Astrocyte (in vitro differentiated cells and primary cell): ENCODE data around the gene B9D1. TPM values are rescaled to one million over a fixed set of nuclear protein-coding genes. Genes with fewer than 3 reads are reported as not detected.

Experiments
- DNase-seq: peaks from one replicate; pipeline ENCODE4 v3.0.0-alpha.2; 2010; ENCODE audit warnings: low read depth
- FAIRE-seq: peaks from 2 replicates; lab custom pipeline; 2011; peaks lifted over from hg19 to GRCh38; lab: Jason Lieb, UNC
- H2AFZ ChIP-seq: 2 replicates; pipeline ENCODE4 v1.6.0; 2012; ENCODE audit warnings: low read depth, low read length, inconsistent platforms
- H3K27ac ChIP-seq: 2 replicates; pipeline ENCODE4 v1.5.1; 2011; ENCODE audit warnings: low read depth, low read length, inconsistent platforms
- H3K27me3 ChIP-seq: 2 replicates; pipeline ENCODE4 v1.6.0; 2011; ENCODE audit warnings: low read length, inconsistent platforms; ENCODE audit not compliant: insufficient read depth
- H3K36me3 ChIP-seq: 2 replicates; pipeline ENCODE4 v1.5.1; 2011; ENCODE audit warnings: low read length, inconsistent platforms; ENCODE audit not compliant: insufficient read depth
- H3K4me1 ChIP-seq: 2 replicates; pipeline ENCODE4 v1.5.1; 2011; ENCODE audit warnings: low read length, inconsistent platforms; ENCODE audit not compliant: insufficient read depth
- H3K4me2 ChIP-seq: 2 replicates; pipeline ENCODE4 v1.6.0; 2012; ENCODE audit warnings: low read length, inconsistent platforms
- H3K4me3 ChIP-seq: 2 replicates; pipeline ENCODE4 v1.5.1; 2011; ENCODE audit warnings: low read depth, mild to moderate bottlenecking, low read length, inconsistent platforms; ENCODE audit not compliant: insufficient read depth
- H3K79me2 ChIP-seq: 2 replicates; pipeline ENCODE4 v1.6.0; 2012; ENCODE audit warnings: mild to moderate bottlenecking, low read length, inconsistent platforms; ENCODE audit not compliant: insufficient read depth
- H3K9ac ChIP-seq: 2 replicates; pipeline ENCODE4 v1.6.0; 2012; ENCODE audit warnings: mild to moderate bottlenecking, low read length, inconsistent platforms
- H3K9me3 ChIP-seq: 2 replicates; pipeline ENCODE4 v1.5.1; 2012; ENCODE audit warnings: low read depth, mild to moderate bottlenecking, low read length, inconsistent platforms; ENCODE audit not compliant: insufficient read depth
- H4K20me1 ChIP-seq: 2 replicates; pipeline ENCODE4 v1.6.0; 2012; ENCODE audit warnings: low read length, inconsistent platforms; ENCODE audit not compliant: insufficient read depth
- H3K27ac Mint-ChIP-seq: one replicate; pipeline ENCODE4 v1.8.0; 2021; ENCODE audit warnings: mild to moderate bottlenecking, mixed read lengths; ENCODE audit not compliant: unreplicated experiment
- H3K27me3 Mint-ChIP-seq: one replicate; pipeline ENCODE4 v1.8.0; 2021; ENCODE audit warnings: low read depth, mixed read lengths; ENCODE audit not compliant: unreplicated experiment
- H3K36me3 Mint-ChIP-seq: one replicate; pipeline ENCODE4 v1.8.0; 2021; ENCODE audit warnings: low read depth, mixed read lengths; ENCODE audit not compliant: unreplicated experiment
- H3K4me1 Mint-ChIP-seq: one replicate; pipeline ENCODE4 v1.8.0; 2021; ENCODE audit warnings: low read depth, mixed read lengths; ENCODE audit not compliant: unreplicated experiment
- H3K4me3 Mint-ChIP-seq: one replicate; pipeline ENCODE4 v1.8.0; 2021; ENCODE audit warnings: mild to moderate bottlenecking, moderate library complexity, mixed read lengths; ENCODE audit not compliant: unreplicated experiment
- H3K9me3 Mint-ChIP-seq: one replicate; pipeline ENCODE4 v1.8.0; 2021; ENCODE audit warnings: mild to moderate bottlenecking, mixed read lengths; ENCODE audit not compliant: unreplicated experiment
- EZH2 ChIP-seq: IDR thresholded peaks from 2 replicates; pipeline ENCODE4 v1.6.1; 2012; ENCODE audit warnings: mild to moderate bottlenecking, low read length, inconsistent platforms; ENCODE audit not compliant: insufficient read depth
- total RNA-seq: library from RNA; stranded (reverse); gene quantifications from 2 replicates; pipeline ENCODE4 v1.2.1, GENCODE V29; 2021
- TF ChIP-seq, protein P1 (sequence below): IDR thresholded peaks from 2 replicates; pipeline ENCODE4 v1.5.1; 2011; ENCODE audit warnings: low read depth, mild to moderate bottlenecking, inconsistent platforms, low read length, moderate library complexity; ENCODE audit not compliant: insufficient read depth

Gene B9D1
- total RNA-seq, 1 donor from 2014 or later: 10.2 TPM

DNA sequence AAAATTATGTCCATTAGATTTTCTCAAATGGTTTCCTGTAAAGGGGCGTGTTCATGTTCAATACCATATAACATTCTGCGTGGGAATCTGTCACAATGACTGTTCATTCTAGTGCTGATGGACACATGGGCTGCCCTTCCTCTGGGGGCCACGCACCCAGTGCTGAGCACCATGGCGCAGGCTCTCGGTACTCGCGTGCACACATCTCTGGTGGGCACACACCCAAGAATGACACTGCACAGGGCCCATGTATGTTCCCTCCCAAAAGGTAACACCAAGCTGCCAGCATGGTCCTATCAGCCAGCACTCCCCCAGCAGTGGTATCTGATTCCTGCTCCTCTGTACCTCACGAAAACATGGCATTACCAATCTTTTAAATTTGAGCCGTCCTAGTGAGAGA, 13.7 kb downstream of the B9D1 start:
- Histone ChIP-seq H3K4me2 (no peak overlapping the region), H3K27ac (no peak overlapping the region), H3K9me3 (no peaks in the 10 kb centered on the region), H3K36me3 (no peaks in the 10 kb centered on the region), H3K79me2 (no peaks in the 10 kb centered on the region), H3K4me3 (no peak overlapping the region), H3K27me3 (no peaks in the 10 kb centered on the region), H3K4me1 (peaks cover 25% of the 10 kb centered on the region), H4K20me1 (no peaks in the 10 kb centered on the region), H3K9ac (no peak overlapping the region), H2AFZ (no peak overlapping the region)
- Mint-ChIP-seq H3K4me3 (no peak overlapping the region), H3K36me3 (peaks cover 2% of the 10 kb centered on the region), H3K27me3 (no peaks in the 10 kb centered on the region), H3K27ac (no peak overlapping the region), H3K9me3 (no peaks in the 10 kb centered on the region), H3K4me1 (peaks cover 9% of the 10 kb centered on the region)
- DNase-seq: no peak
- TF ChIP-seq, protein P1, sequence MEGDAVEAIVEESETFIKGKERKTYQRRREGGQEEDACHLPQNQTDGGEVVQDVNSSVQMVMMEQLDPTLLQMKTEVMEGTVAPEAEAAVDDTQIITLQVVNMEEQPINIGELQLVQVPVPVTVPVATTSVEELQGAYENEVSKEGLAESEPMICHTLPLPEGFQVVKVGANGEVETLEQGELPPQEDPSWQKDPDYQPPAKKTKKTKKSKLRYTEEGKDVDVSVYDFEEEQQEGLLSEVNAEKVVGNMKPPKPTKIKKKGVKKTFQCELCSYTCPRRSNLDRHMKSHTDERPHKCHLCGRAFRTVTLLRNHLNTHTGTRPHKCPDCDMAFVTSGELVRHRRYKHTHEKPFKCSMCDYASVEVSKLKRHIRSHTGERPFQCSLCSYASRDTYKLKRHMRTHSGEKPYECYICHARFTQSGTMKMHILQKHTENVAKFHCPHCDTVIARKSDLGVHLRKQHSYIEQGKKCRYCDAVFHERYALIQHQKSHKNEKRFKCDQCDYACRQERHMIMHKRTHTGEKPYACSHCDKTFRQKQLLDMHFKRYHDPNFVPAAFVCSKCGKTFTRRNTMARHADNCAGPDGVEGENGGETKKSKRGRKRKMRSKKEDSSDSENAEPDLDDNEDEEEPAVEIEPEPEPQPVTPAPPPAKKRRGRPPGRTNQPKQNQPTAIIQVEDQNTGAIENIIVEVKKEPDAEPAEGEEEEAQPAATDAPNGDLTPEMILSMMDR: no peak
- TF ChIP-seq EZH2: no peak
- FAIRE-seq: no peak

DNA sequence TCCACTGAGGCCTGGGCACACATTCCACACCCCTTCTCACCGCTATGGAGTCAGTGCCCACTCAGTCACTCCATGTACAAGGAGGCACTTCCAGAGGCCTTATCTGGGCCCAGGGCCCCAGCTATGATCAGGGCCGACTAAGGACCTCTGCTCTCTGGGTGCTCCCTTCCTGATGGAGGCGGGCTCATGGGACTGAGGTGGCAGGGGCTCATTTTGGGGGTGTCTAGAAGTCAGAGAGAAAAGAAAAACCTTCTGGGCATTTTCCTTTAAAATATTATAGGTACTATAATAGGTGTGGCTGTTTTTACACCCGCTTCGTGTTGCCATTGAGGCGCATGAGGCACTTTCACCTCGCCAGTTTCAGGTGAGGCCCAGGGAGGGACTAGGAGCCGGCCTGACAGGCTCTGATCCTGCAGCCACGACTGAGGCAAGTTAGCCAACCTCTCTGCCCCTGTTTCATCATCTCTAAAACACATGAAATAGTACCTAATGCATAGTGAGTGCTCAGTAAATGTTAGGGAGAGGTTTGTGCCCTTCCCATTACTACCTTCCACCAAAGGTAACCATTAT, 14.4 kb downstream of the B9D1 start:
- H2AFZ ChIP-seq: no peak overlapping the region
- H3K27me3 ChIP-seq: no peaks in the 10 kb centered on the region
- H3K27ac Mint-ChIP-seq: no peak overlapping the region
- no peak for TF ChIP-seq EZH2
- TF ChIP-seq, protein P1: no peak
- H3K36me3 ChIP-seq: no peaks in the 10 kb centered on the region
- H3K27ac ChIP-seq: no peak overlapping the region
- no peak overlapping the region for H3K4me3 Mint-ChIP-seq
- no peak overlapping the region for H3K4me3 ChIP-seq
- H3K36me3 Mint-ChIP-seq: peaks cover 2% of the 10 kb centered on the region
- no peaks in the 10 kb centered on the region for H3K9me3 ChIP-seq
- FAIRE-seq: no peak
- H4K20me1 ChIP-seq: no peaks in the 10 kb centered on the region
- peaks cover 25% of the 10 kb centered on the region for H3K4me1 ChIP-seq
- peaks cover 9% of the 10 kb centered on the region for H3K4me1 Mint-ChIP-seq
- DNase-seq: no peak
- H3K9me3 Mint-ChIP-seq: no peaks in the 10 kb centered on the region
- no peak overlapping the region for H3K9ac ChIP-seq
- no peaks in the 10 kb centered on the region for H3K79me2 ChIP-seq
- no peak overlapping the region for H3K4me2 ChIP-seq
- no peaks in the 10 kb centered on the region for H3K27me3 Mint-ChIP-seq

DNA sequence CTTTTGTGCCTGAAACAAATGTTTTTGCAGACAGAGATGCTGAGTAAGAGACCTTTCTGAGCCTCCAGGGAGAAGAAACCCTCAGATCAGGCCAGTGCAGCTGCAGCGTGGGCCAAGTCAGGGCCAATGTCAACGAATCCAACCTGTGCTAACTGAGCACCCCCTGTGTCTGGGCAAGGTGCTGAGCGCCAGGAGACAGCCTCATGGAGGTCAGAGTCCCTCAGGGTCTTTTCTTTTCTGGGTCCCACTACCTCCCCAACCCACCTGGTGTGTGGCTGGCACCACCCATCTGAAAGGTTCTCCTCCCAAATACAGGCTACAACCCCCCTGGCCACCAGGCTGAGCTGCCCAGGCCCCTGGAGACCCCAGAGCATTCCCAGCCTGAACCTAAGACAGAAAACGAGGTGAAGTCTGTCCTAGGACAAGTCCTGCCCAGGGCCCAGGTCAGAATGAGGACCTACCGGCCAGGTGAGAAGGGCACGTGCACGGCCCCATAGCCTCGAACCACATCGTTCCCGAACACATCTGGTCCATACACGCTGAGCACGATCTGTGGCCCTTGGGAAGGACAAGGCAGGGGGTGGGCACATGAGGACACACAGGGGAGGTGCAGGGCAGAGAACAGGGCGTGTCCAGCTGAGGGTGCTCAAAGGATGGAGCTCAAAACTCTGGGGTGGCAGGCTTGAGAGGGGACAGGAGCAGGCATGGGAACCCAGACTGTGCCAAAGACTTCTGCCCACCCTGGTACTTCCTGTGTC, 15.0 kb downstream of the B9D1 start:
- Histone ChIP-seq H3K9me3 (no peaks in the 10 kb centered on the region), H3K27ac (peak overlapping the region; percentile 77), H2AFZ (no peak overlapping the region), H3K4me2 (peak overlapping the region; percentile 64), H3K4me3 (no peak overlapping the region), H3K79me2 (no peaks in the 10 kb centered on the region), H3K4me1 (peaks cover 25% of the 10 kb centered on the region), H4K20me1 (no peaks in the 10 kb centered on the region), H3K36me3 (no peaks in the 10 kb centered on the region), H3K9ac (peak overlapping the region; percentile 65), H3K27me3 (no peaks in the 10 kb centered on the region)
- Mint-ChIP-seq H3K4me1 (peaks cover 9% of the 10 kb centered on the region), H3K4me3 (peak overlapping the region; percentile 4), H3K36me3 (peaks cover 2% of the 10 kb centered on the region), H3K27ac (peak overlapping the region; percentile 67), H3K27me3 (no peaks in the 10 kb centered on the region), H3K9me3 (no peaks in the 10 kb centered on the region)
- no peak for FAIRE-seq
- TF ChIP-seq EZH2: no peak
- TF ChIP-seq, protein P1: no peak
- DNase-seq: no peak
